GM12892 (cell line): Measurements from ENCODE around the gene GIMD1.

Experiments used
- POLR2A ChIP-seq: IDR thresholded peaks from 2 replicates; pipeline ENCODE4 v1.6.1; 2011; ENCODE audit warnings: low read depth, low read length, control low read depth
- POLR2AphosphoS5 ChIP-seq: IDR thresholded peaks from 2 replicates; pipeline ENCODE4 v1.6.1; 2011; ENCODE audit warnings: low read depth, low read length, control low read depth

- TF ChIP-seq POLR2A = no peak
- no peak for TF ChIP-seq POLR2AphosphoS5
Measured at GRCh38 chr4:106380179-106380578, 11.6 kb upstream of the GIMD1 start.
